ENCODE data around the gene PIR.

DNA sequence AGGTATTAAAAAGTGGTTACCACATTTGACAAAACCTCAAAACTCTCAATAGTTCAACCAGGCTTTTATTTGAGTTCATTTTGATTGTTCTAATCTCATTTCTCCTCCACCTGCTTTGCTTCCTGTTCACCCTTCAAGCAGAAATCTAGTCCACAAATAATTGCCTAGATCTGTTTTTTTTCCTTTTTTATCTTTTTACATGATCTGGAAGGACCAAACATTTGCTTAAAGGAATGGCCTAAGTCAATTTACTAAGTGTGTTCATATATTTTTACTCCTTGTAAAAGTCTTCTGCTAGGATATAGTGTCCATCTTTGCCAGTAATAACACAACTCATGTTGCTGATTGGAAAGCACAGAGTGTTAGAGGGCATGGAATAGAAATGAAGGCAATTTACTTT is 82.7 kb downstream of the PIR start:
- TF ChIP-seq, protein P1, sequence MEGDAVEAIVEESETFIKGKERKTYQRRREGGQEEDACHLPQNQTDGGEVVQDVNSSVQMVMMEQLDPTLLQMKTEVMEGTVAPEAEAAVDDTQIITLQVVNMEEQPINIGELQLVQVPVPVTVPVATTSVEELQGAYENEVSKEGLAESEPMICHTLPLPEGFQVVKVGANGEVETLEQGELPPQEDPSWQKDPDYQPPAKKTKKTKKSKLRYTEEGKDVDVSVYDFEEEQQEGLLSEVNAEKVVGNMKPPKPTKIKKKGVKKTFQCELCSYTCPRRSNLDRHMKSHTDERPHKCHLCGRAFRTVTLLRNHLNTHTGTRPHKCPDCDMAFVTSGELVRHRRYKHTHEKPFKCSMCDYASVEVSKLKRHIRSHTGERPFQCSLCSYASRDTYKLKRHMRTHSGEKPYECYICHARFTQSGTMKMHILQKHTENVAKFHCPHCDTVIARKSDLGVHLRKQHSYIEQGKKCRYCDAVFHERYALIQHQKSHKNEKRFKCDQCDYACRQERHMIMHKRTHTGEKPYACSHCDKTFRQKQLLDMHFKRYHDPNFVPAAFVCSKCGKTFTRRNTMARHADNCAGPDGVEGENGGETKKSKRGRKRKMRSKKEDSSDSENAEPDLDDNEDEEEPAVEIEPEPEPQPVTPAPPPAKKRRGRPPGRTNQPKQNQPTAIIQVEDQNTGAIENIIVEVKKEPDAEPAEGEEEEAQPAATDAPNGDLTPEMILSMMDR (conservative IDR thresholded peaks at IDR 0.05; ENCODE audit: low read depth, low read length), result no peak
- TF ChIP-seq EZH2 (IDR thresholded peaks at IDR 0.05; ENCODE audit: borderline replicate concordance, low read depth, low read length, poor library complexity, severe bottlenecking), result no peak

All from A673 (cell line).